Hepatocyte (in vitro differentiated cells): ENCODE data around the gene RSPRY1. TPM values are rescaled to one million over a fixed set of nuclear protein-coding genes. Genes with fewer than 3 reads are reported as not detected.
"Not testable (repeated sequence)": the region's sequence is repeated elsewhere in the genome, so short reads cannot be mapped to it uniquely, and the experiment has no call there.

Source experiments
- DNase-seq: peaks from one replicate; pipeline ENCODE4 v3.0.0-alpha.2; 2016; ENCODE audit warnings: low spot score
- H2AFZ ChIP-seq: fragments of 200-600 bp; sonication (generic); 2 replicates; pipeline ENCODE4 v1.6.0; 2016; ENCODE audit warnings: antibody characterized with exemption, mild to moderate bottlenecking
- H3K27ac ChIP-seq: fragments of 200-600 bp; sonication (generic); 2 replicates; pipeline ENCODE4 v1.5.1; 2016; ENCODE audit warnings: mild to moderate bottlenecking
- H3K27me3 ChIP-seq: fragments of 200-600 bp; sonication (generic); 2 replicates; pipeline ENCODE4 v1.6.1; 2016
- H3K36me3 ChIP-seq: fragments of 200-600 bp; sonication (generic); replicated peaks from 2 replicates; pipeline ENCODE4 v1.5.1; 2016; ENCODE audit warnings: low read depth; ENCODE audit not compliant: insufficient read depth
- H3K4me1 ChIP-seq: fragments of 200-600 bp; sonication (generic); 2 replicates; pipeline ENCODE4 v1.5.1; 2016; ENCODE audit warnings: mild to moderate bottlenecking, moderate library complexity; ENCODE audit not compliant: insufficient read depth
- H3K4me2 ChIP-seq: fragments of 200-600 bp; sonication (generic); 2 replicates; pipeline ENCODE4 v1.6.0; 2016
- H3K4me3 ChIP-seq: fragments of 200-600 bp; sonication (generic); 2 replicates; pipeline ENCODE4 v1.5.1; 2016; ENCODE audit warnings: mild to moderate bottlenecking
- H3K79me2 ChIP-seq: fragments of 200-600 bp; sonication (generic); 2 replicates; pipeline ENCODE4 v1.6.0; 2017; ENCODE audit warnings: mild to moderate bottlenecking
- H3K9me2 ChIP-seq: fragments of 200-600 bp; sonication (generic); replicated peaks from 2 replicates; pipeline ENCODE4 v1.6.0; 2017; ENCODE audit warnings: mild to moderate bottlenecking; ENCODE audit not compliant: insufficient read depth
- H3K9me3 ChIP-seq: fragments of 200-600 bp; sonication (generic); 2 replicates; pipeline ENCODE4 v1.5.1; 2016; ENCODE audit warnings: low read depth, mild to moderate bottlenecking
- H4K20me1 ChIP-seq: fragments of 200-600 bp; sonication (generic); 2 replicates; pipeline ENCODE4 v1.6.0; 2016; ENCODE audit warnings: mild to moderate bottlenecking; ENCODE audit not compliant: insufficient read depth, poor library complexity, severe bottlenecking
- CTCF ChIP-seq: fragments of 200-600 bp; sonication (generic); IDR thresholded peaks from 2 replicates; pipeline ENCODE4 v1.5.1; 2016; ENCODE audit warnings: antibody characterized with exemption, mild to moderate bottlenecking; ENCODE audit not compliant: poor library complexity
- EZH2 ChIP-seq: fragments of 200-600 bp; sonication (generic); IDR thresholded peaks from 2 replicates; pipeline ENCODE4 v1.6.1; 2016; ENCODE audit warnings: antibody characterized with exemption, mild to moderate bottlenecking, borderline replicate concordance
- EZH2phosphoT487 ChIP-seq: fragments of 200-600 bp; sonication (generic); IDR thresholded peaks from one replicate; pipeline ENCODE4 v1.6.1; 2018; ENCODE audit warnings: antibody characterized with exemption, mild to moderate bottlenecking, low read depth, moderate library complexity; ENCODE audit not compliant: unreplicated experiment, severe bottlenecking
- WGBS: methylation state at CpG from one replicate; pipeline ENCODE4 v1.1.6; 2016; ENCODE audit warnings: low lambda C conversion rate; ENCODE audit errors: missing lambda C conversion rate; 5-methylcytosine and 5-hydroxymethylcytosine counted together
- polyA plus RNA-seq: library from polyadenylated mRNA; unstranded; fragments of >200 nt; fragmentation: Nextera tagmentation; extraction: Ambion mirVana; gene quantifications from 2 replicates; pipeline ENCODE4 v1.2.1, GENCODE V29; 2016
- total RNA-seq: library from RNA; depleted of rRNA; stranded (reverse); fragments of >200 nt; gene quantifications from 2 replicates; pipeline ENCODE4 v1.2.3, GENCODE V29; 2014

Gene RSPRY1
- total and polyA plus RNA-seq, 2 experiments from 2014 or later, result 42.3 to 57.5 TPM

GRCh38 chr16:57271867-57272495 lies 85.9 kb downstream of the RSPRY1 start:
- 94% methylated on average over 5 of the region's 5 CpGs for WGBS
- DNase-seq, result no peak
- Histone ChIP-seq H3K79me2 (peaks cover 60% of the 10 kb centered on the region), H3K36me3 (no peaks in the 10 kb centered on the region), H2AFZ (no peak overlapping the region), H3K27ac (no peak overlapping the region), H3K4me2 (no peak overlapping the region), H3K9me3 (no peaks in the 10 kb centered on the region), H3K9me2 (no peaks in the 10 kb centered on the region), H3K4me3 (no peak overlapping the region), H3K27me3 (no peaks in the 10 kb centered on the region), H4K20me1 (no peaks in the 10 kb centered on the region), H3K4me1 (peaks cover 35% of the 10 kb centered on the region)
- TF ChIP-seq CTCF (no peak), EZH2phosphoT487 (no peak), EZH2 (no peak)

- Histone ChIP-seq H3K4me1 (peaks cover 36% of the 10 kb centered on the region), H3K27ac (peak overlapping the region; percentile 53), H3K36me3 (no peaks in the 10 kb centered on the region), H3K27me3 (no peaks in the 10 kb centered on the region), H3K9me2 (no peaks in the 10 kb centered on the region), H3K9me3 (no peaks in the 10 kb centered on the region), H3K4me3 (no peak overlapping the region), H4K20me1 (no peaks in the 10 kb centered on the region), H2AFZ (no peak overlapping the region), H3K4me2 (no peak overlapping the region), H3K79me2 (peaks cover 59% of the 10 kb centered on the region)
- TF ChIP-seq EZH2phosphoT487, result no peak
- TF ChIP-seq EZH2, result no peak
- peak; percentile 43 for DNase-seq
- WGBS, result 13% methylated on average over 1 of the region's 1 CpG
Measured at GRCh38 chr16:57273359-57273758, 87.2 kb downstream of the RSPRY1 start.

- Histone ChIP-seq H3K79me2 (peaks cover 60% of the 10 kb centered on the region), H3K4me1 (peaks cover 32% of the 10 kb centered on the region), H3K9me2 (no peaks in the 10 kb centered on the region), H3K36me3 (no peaks in the 10 kb centered on the region), H3K9me3 (no peaks in the 10 kb centered on the region), H4K20me1 (no peaks in the 10 kb centered on the region), H3K27ac (peak overlapping the region; percentile 53), H2AFZ (no peak overlapping the region), H3K27me3 (no peaks in the 10 kb centered on the region), H3K4me3 (no peak overlapping the region), H3K4me2 (no peak overlapping the region)
- TF ChIP-seq CTCF, result no peak
- TF ChIP-seq EZH2phosphoT487, result no peak
- no peak for TF ChIP-seq EZH2
- no peak for DNase-seq
- WGBS, result 95% methylated on average over 5 of the region's 5 CpGs
Measured at GRCh38 chr16:57273826-57274225, 87.7 kb downstream of the RSPRY1 start.

GRCh38 chr16:57275946-57276345 lies 89.8 kb downstream of the RSPRY1 start:
- not testable (repeated sequence) for H3K9me3 ChIP-seq, H3K27ac ChIP-seq
- WGBS, result 88% methylated on average over 5 of the region's 5 CpGs

More at GRCh38 chr16:57275946-57276345, 89.8 kb downstream of the RSPRY1 start:
- Histone ChIP-seq H3K4me1 (peaks cover 28% of the 10 kb centered on the region), H3K79me2 (peaks cover 66% of the 10 kb centered on the region)
- H3K4me2 ChIP-seq, DNase-seq, H3K9me2 ChIP-seq, H2AFZ ChIP-seq, H3K27me3 ChIP-seq, H3K36me3 ChIP-seq, H3K4me3 ChIP-seq, H4K20me1 ChIP-seq: not testable (repeated sequence)
